Glutamatergic neuron (in vitro differentiated cells): ENCODE data around the gene SRBD1. TPM values are rescaled to one million over a fixed set of nuclear protein-coding genes. Genes with fewer than 3 reads are reported as not detected.

ENCODE experiments used
- DNase-seq: peaks from one replicate; pipeline ENCODE4 v3.0.0; 2022
- H3K27ac Mint-ChIP-seq: one replicate; pipeline ENCODE4 v1.8.0; 2020; ENCODE audit warnings: mild to moderate bottlenecking, mixed read lengths, inconsistent platforms; ENCODE audit not compliant: unreplicated experiment
- H3K27me3 Mint-ChIP-seq: one replicate; pipeline ENCODE4 v1.8.0; 2020; ENCODE audit warnings: mild to moderate bottlenecking, moderate library complexity, mixed read lengths, inconsistent platforms; ENCODE audit not compliant: unreplicated experiment
- H3K36me3 Mint-ChIP-seq: one replicate; pipeline ENCODE4 v1.8.0; 2020; ENCODE audit warnings: mild to moderate bottlenecking, mixed read lengths, inconsistent platforms; ENCODE audit not compliant: unreplicated experiment
- H3K4me1 Mint-ChIP-seq: one replicate; pipeline ENCODE4 v1.8.0; 2020; ENCODE audit warnings: mild to moderate bottlenecking, low read depth, mixed read lengths, inconsistent platforms; ENCODE audit not compliant: unreplicated experiment
- H3K4me3 Mint-ChIP-seq: one replicate; pipeline ENCODE4 v1.8.0; 2020; ENCODE audit warnings: mild to moderate bottlenecking, mixed read lengths, inconsistent platforms; ENCODE audit not compliant: unreplicated experiment
- H3K9me3 Mint-ChIP-seq: one replicate; pipeline ENCODE4 v1.8.0; 2020; ENCODE audit warnings: mild to moderate bottlenecking, moderate library complexity, mixed read lengths, inconsistent platforms; ENCODE audit not compliant: unreplicated experiment
- CTCF ChIP-seq: fragments of 200-600 bp; sonication (generic); IDR thresholded peaks from one replicate; pipeline ENCODE4 v1.5.0; 2021; ENCODE audit not compliant: partially characterized antibody, unreplicated experiment
- total RNA-seq: library from RNA; stranded (reverse); fragmentation: NEBNext Ultra II Directional; extraction: Animal tissue kit (Norgen Biotek cat#: 25700); gene quantifications from one replicate; pipeline ENCODE4 v1.2.1, GENCODE V29; 2021; ENCODE audit not compliant: unreplicated experiment

Gene SRBD1
- total RNA-seq, 1 donor from 2014 or later, result 16.1 TPM

GRCh38 chr2:45626387-45627221, 15.5 kb upstream of the SRBD1 start:
- Mint-ChIP-seq H3K27me3 (no peaks in the 10 kb centered on the region), H3K36me3 (no peaks in the 10 kb centered on the region), H3K9me3 (no peaks in the 10 kb centered on the region), H3K27ac (no peak overlapping the region), H3K4me3 (no peak overlapping the region), H3K4me1 (no peaks in the 10 kb centered on the region)
- TF ChIP-seq CTCF, result no peak
- no peak for DNase-seq

GRCh38 chr2:45625824-45626223, 14.8 kb upstream of the SRBD1 start:
- DNase-seq, result no peak
- H3K4me3 Mint-ChIP-seq, result no peak overlapping the region
- H3K27ac Mint-ChIP-seq, result no peak overlapping the region
- no peaks in the 10 kb centered on the region for H3K9me3 Mint-ChIP-seq
- no peaks in the 10 kb centered on the region for H3K36me3 Mint-ChIP-seq
- no peak for TF ChIP-seq CTCF
- H3K27me3 Mint-ChIP-seq, result no peaks in the 10 kb centered on the region
- no peaks in the 10 kb centered on the region for H3K4me1 Mint-ChIP-seq

- no peak overlapping the region for H3K4me3 Mint-ChIP-seq
- DNase-seq, result no peak
- no peak for TF ChIP-seq CTCF
- no peak overlapping the region for H3K27ac Mint-ChIP-seq
- H3K9me3 Mint-ChIP-seq, result no peaks in the 10 kb centered on the region
- H3K36me3 Mint-ChIP-seq, result no peaks in the 10 kb centered on the region
- no peaks in the 10 kb centered on the region for H3K4me1 Mint-ChIP-seq
- H3K27me3 Mint-ChIP-seq, result peaks cover 1% of the 10 kb centered on the region
These were observed 12.0 kb upstream of the SRBD1 start for GRCh38 chr2:45623098-45623497.

GRCh38 chr2:45622336-45623075, 11.4 kb upstream of the SRBD1 start:
- Mint-ChIP-seq H3K27ac (no peak overlapping the region), H3K36me3 (no peaks in the 10 kb centered on the region), H3K4me1 (no peaks in the 10 kb centered on the region), H3K27me3 (peaks cover 1% of the 10 kb centered on the region), H3K9me3 (no peaks in the 10 kb centered on the region), H3K4me3 (no peak overlapping the region)
- no peak for TF ChIP-seq CTCF
- no peak for DNase-seq

GRCh38 chr2:45617496-45617895, 6.4 kb upstream of the SRBD1 start:
- Mint-ChIP-seq H3K27me3 (peaks cover 1% of the 10 kb centered on the region), H3K27ac (no peak overlapping the region), H3K4me3 (no peak overlapping the region), H3K36me3 (no peaks in the 10 kb centered on the region), H3K9me3 (no peaks in the 10 kb centered on the region), H3K4me1 (no peaks in the 10 kb centered on the region)
- no peak for DNase-seq
- TF ChIP-seq CTCF, result no peak
